AG10803 (cell line): Measurements from ENCODE around the gene ARMH3.
"Not testable (repeated sequence)": the region's sequence is repeated elsewhere in the genome, so short reads cannot be mapped to it uniquely, and the experiment has no call there.

Experiments
- DNase-seq: peaks from one replicate; pipeline ENCODE4 v3.0.0; 2010; ENCODE audit warnings: low read depth
- H3K4me3 ChIP-seq: 2 replicates; pipeline ENCODE4 v1.5.1; 2011; ENCODE audit warnings: mild to moderate bottlenecking, low read length, control low read depth
- TF ChIP-seq, protein P1 (sequence below): conservative IDR thresholded peaks from 2 replicates; pipeline ENCODE4 v1.5.1; 2011; ENCODE audit warnings: mild to moderate bottlenecking, low read length, control low read depth, inconsistent platforms

The ARMH3 gene

GRCh38 chr10:102045292-102045691 lies 10.7 kb downstream of the ARMH3 start:
- H3K4me3 ChIP-seq = no peak overlapping the region
- DNase-seq = no peak
- TF ChIP-seq, protein P1, sequence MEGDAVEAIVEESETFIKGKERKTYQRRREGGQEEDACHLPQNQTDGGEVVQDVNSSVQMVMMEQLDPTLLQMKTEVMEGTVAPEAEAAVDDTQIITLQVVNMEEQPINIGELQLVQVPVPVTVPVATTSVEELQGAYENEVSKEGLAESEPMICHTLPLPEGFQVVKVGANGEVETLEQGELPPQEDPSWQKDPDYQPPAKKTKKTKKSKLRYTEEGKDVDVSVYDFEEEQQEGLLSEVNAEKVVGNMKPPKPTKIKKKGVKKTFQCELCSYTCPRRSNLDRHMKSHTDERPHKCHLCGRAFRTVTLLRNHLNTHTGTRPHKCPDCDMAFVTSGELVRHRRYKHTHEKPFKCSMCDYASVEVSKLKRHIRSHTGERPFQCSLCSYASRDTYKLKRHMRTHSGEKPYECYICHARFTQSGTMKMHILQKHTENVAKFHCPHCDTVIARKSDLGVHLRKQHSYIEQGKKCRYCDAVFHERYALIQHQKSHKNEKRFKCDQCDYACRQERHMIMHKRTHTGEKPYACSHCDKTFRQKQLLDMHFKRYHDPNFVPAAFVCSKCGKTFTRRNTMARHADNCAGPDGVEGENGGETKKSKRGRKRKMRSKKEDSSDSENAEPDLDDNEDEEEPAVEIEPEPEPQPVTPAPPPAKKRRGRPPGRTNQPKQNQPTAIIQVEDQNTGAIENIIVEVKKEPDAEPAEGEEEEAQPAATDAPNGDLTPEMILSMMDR = no peak

GRCh38 chr10:102040305-102041050 lies 15.5 kb downstream of the ARMH3 start:
- no peak overlapping the region for H3K4me3 ChIP-seq
- DNase-seq = no peak
- TF ChIP-seq, protein P1 = no peak

GRCh38 chr10:102038410-102038809 lies 17.6 kb downstream of the ARMH3 start:
- TF ChIP-seq, protein P1 = no peak
- no peak overlapping the region for H3K4me3 ChIP-seq
- no peak for DNase-seq

- not testable (repeated sequence) for DNase-seq, H3K4me3 ChIP-seq
Measured at GRCh38 chr10:102035807-102036206, 20.2 kb downstream of the ARMH3 start.

DNA sequence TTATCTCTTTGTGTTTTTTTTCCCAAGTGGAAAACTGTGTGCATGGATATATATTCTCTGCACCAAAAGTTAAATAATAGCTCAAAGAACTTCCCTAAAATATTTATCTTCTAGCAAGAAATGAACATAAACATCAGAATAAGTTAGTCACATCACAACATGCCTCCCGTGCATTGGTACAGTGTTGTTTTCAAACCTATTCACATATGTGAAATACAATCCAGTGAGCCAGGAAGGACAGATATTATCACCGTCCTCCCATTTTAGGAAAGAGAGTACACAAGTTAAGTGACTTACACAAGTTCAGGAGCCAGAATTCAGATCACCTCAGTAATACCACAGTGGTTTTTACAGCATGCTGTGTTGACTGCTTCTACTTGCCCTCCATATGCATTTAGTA lies 22.2 kb downstream of the ARMH3 start:
- TF ChIP-seq, protein P1 = no peak

GRCh38 chr10:102027261-102027660 lies 28.7 kb downstream of the ARMH3 start:
- no peak for DNase-seq
- TF ChIP-seq, protein P1 = no peak
- H3K4me3 ChIP-seq = no peak overlapping the region

More for the DNA sequence above, 22.2 kb downstream of the ARMH3 start:
- no peak overlapping the region for H3K4me3 ChIP-seq
- no peak for DNase-seq

GRCh38 chr10:102024799-102025198 lies 31.2 kb downstream of the ARMH3 start:
- no peak for DNase-seq
- H3K4me3 ChIP-seq = no peak overlapping the region
- TF ChIP-seq, protein P1 = no peak

DNA sequence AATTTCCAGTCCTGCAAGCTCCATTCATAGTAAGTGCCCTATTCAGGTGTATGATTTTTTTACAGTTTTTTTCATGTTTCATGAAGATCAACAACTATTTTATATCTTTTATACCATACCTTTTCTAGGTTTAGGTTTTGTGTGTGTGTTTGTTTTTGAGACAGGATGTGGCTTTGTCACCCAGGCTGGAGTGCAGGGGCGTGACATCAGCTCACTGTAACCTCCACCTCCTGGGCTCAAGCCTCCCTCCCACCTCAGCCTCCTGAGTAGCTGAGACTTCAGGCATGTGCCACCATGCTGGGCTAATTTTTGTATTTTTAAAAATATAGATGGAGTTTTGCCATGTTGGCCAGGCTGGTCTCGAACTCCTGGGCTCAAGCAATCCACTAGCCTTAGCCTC lies 35.0 kb downstream of the ARMH3 start:
- no peak overlapping the region for H3K4me3 ChIP-seq
- no peak for DNase-seq
- TF ChIP-seq, protein P1 = no peak
